GM21515 (cell line): Measurements from ENCODE around the gene FUS.
"Not testable (repeated sequence)": the region's sequence is repeated elsewhere in the genome, so short reads cannot be mapped to it uniquely, and the experiment has no call there.

ENCODE experiments used
- ATAC-seq: cut with Tn5 transposase; IDR thresholded peaks from one replicate; pipeline ENCODE4 v1.9.1; 2021; ENCODE audit not compliant: unreplicated experiment

The FUS gene

GRCh38 chr16:31179747-31180459 lies at the start of gene FUS:
FUS (plus strand) TSS chr16:31180139; CDS start chr16:31180215, 76 bp downstream.
- peak; percentile 57 for ATAC-seq

GRCh38 chr16:31130336-31130891 lies 49.5 kb upstream of the FUS start:
- ATAC-seq: no peak

GRCh38 chr16:31130899-31131298 lies 49.0 kb upstream of the FUS start:
- no peak for ATAC-seq

- ATAC-seq: no peak
These were observed 48.5 kb upstream of the FUS start for GRCh38 chr16:31131416-31131815.

- no peak for ATAC-seq
These were observed 48.1 kb upstream of the FUS start for GRCh38 chr16:31131841-31132271.

GRCh38 chr16:31132303-31132979 lies 47.5 kb upstream of the FUS start:
- no peak for ATAC-seq

- ATAC-seq: no peak
These were observed 46.9 kb upstream of the FUS start for GRCh38 chr16:31133046-31133501.

GRCh38 chr16:31134091-31134571 lies 45.8 kb upstream of the FUS start:
- no peak for ATAC-seq

- ATAC-seq: no peak
These were observed 45.1 kb upstream of the FUS start for GRCh38 chr16:31134625-31135534.

- no peak for ATAC-seq
These were observed 44.2 kb upstream of the FUS start, which contains the start of gene PRSS8 for GRCh38 chr16:31135535-31136286. PRSS8 (minus strand) TSS chr16:31135727; CDS start chr16:31135498, 229 bp downstream.

- no peak for ATAC-seq
These were observed 43.7 kb upstream of the FUS start for GRCh38 chr16:31136287-31136662.

- not testable (repeated sequence) for ATAC-seq
These were observed 43.0 kb upstream of the FUS start for GRCh38 chr16:31136822-31137499.

- no peak for ATAC-seq
These were observed 41.0 kb upstream of the FUS start for GRCh38 chr16:31138621-31139578.

- ATAC-seq: not testable (repeated sequence)
These were observed 38.9 kb upstream of the FUS start for GRCh38 chr16:31141071-31141469.

GRCh38 chr16:31141489-31142108 lies 38.3 kb upstream of the FUS start:
- ATAC-seq: no peak

GRCh38 chr16:31142109-31143010 lies 37.6 kb upstream of the FUS start:
- peak; percentile 78 for ATAC-seq
